Spleen (tissue), 7 donors: Measurements from ENCODE around the gene TYMP.

Experiments
- POLR2AphosphoS5 ChIP-seq, 3 donors: sonication (generic); formaldehyde crosslinking; IDR thresholded peaks; one replicate each; pipeline ENCODE4 v1.5.1; 2017; ENCODE audit warnings: antibody characterized with exemption in 3 of 3
- TF ChIP-seq, protein P1 (sequence below), 11 experiments: fragments of 200-600 bp in 7 of 11; fragments of 450-650 bp in 4 of 11; sonication (generic) in 4 of 11; IDR thresholded peaks in 8 of 11; conservative IDR thresholded peaks in 3 of 11; 1 replicate in 7 of 11; 2 replicates in 4 of 11; pipeline versions ENCODE4 v1.4.0 to v1.8.0; 2016 to 2021; ENCODE audit warnings: antibody characterized with exemption in 11 of 11, inconsistent platforms in 4 of 11, mild to moderate bottlenecking in 1 of 11
- donor health status: DM: no; HTN: no; CAD: no; lungs with moderate emphysema.
- donor health status: DM: no; HTN: no; CAD: no.
- donor health status: DM: no; HTN: no; CAD: no.

DNA sequence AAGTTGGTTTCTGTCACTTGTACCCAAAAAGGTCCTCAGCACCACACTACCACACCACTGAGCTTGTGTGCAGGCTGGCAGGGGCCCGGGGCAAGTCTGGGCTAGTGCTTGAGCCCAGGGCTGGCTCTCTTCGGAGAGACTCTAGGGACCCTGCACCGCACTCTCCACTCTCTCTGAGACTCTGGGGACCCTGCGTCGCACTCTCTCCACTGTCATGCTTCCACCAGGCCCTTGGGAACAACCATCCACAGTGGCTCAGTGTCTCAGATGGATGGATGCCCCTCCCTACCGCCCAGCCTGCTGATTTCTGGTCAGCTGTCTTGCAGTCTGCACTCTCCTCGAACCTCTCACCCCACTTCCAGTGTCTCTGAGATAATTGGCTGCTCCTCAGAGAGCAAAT lies 52.9 kb downstream of the TYMP start:
- TF ChIP-seq, protein P1, sequence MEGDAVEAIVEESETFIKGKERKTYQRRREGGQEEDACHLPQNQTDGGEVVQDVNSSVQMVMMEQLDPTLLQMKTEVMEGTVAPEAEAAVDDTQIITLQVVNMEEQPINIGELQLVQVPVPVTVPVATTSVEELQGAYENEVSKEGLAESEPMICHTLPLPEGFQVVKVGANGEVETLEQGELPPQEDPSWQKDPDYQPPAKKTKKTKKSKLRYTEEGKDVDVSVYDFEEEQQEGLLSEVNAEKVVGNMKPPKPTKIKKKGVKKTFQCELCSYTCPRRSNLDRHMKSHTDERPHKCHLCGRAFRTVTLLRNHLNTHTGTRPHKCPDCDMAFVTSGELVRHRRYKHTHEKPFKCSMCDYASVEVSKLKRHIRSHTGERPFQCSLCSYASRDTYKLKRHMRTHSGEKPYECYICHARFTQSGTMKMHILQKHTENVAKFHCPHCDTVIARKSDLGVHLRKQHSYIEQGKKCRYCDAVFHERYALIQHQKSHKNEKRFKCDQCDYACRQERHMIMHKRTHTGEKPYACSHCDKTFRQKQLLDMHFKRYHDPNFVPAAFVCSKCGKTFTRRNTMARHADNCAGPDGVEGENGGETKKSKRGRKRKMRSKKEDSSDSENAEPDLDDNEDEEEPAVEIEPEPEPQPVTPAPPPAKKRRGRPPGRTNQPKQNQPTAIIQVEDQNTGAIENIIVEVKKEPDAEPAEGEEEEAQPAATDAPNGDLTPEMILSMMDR (IDR thresholded peaks at IDR 0.05 in 8 of 11, conservative IDR thresholded peaks at IDR 0.05 in 3 of 11), result no peak
- no peak for TF ChIP-seq POLR2AphosphoS5 (IDR thresholded peaks at IDR 0.05)
